Left forelimb (tissue), 1 donor: Measurements from ENCODE around the gene CCDC178.
"Not testable (repeated sequence)": the region's sequence is repeated elsewhere in the genome, so short reads cannot be mapped to it uniquely, and the experiment has no call there.

ENCODE experiments used
- DNase-seq: peaks from one replicate; pipeline ENCODE4 v3.0.0-alpha.2; 2018; ENCODE audit warnings: low spot score

Gene CCDC178

DNA sequence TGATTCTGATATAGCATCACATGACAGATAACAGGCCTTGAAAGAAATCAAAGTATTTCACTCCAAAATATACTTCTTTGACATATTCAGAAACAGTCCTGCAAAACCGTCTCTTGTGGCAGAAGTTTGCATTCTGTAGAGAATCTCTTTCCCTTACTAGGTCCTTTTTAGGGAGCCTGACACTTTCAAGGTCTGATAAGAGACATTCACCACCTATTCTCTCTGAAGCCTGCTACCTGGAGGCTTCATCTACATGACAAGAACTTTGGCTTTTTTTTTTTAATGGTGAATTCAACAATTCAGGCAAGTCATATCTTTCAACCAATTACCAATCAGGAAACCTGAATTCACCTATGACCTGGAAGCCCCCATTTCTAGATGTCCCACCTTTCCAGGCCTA lies 83.8 kb downstream of the CCDC178 start:
- no peak for DNase-seq

DNA sequence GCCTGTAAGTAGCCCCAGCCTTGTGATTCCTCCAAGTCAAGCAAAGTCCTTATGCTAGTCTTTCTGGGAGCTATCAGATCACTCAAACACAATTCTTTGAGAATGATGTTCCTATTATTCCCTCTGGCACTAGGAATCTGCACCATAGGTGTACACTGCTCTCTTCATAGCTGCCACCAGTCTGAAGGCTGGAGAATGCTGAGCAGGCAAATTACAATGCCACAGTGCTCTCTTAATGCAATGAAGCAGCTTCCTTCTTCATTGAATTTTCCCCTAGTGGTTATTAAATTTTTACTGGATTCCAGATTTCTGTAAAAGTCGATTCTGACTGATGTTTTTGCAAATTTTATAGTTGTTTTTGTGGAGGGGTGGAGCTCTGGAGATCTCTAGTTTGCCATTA lies 84.8 kb downstream of the CCDC178 start:
- DNase-seq = no peak

DNA sequence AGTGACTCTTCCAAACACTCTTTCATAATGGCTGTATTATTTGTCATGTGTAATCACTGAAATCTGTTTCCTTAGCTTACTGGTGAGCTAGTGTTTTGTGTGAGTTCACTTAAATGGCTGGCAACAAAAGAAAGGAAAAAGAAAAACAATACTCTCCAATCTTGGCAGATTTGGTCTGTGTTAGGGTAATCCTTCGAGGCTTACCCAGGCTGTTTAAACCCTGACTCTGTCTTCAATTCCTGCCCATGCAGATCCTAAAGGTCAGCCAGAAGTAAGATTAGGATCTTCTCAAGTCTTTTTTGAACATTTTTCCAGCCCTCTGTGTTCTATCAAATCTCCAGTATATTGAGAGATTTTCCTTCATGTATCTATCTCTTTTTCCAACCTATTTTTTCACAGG lies 85.3 kb downstream of the CCDC178 start:
- DNase-seq = no peak

DNA sequence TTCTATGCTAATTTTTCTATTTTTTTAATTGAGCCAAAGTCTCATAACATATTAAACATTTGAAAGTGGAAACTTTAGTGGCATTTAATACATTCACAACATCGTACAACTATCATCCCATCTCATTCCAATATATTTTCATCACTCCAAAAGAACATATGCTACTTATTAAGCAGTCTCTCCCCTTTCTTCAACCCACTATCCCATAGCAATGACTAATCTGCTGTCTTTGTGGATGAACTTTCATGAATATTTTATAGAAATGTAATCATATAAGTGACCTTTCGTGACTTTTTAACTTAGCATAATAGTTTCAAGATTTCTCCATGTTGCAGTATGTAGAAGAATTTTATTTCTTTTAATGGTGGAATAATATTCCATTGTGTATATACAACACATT lies 90.3 kb downstream of the CCDC178 start:
- no peak for DNase-seq

GRCh38 chr18:33339733-33340132 lies 100.8 kb downstream of the CCDC178 start:
- DNase-seq = not testable (repeated sequence)

GRCh38 chr18:33334781-33335180 lies 105.7 kb downstream of the CCDC178 start:
- DNase-seq = no peak

- DNase-seq = no peak
Measured at GRCh38 chr18:33330711-33331110, 109.8 kb downstream of the CCDC178 start.

DNA sequence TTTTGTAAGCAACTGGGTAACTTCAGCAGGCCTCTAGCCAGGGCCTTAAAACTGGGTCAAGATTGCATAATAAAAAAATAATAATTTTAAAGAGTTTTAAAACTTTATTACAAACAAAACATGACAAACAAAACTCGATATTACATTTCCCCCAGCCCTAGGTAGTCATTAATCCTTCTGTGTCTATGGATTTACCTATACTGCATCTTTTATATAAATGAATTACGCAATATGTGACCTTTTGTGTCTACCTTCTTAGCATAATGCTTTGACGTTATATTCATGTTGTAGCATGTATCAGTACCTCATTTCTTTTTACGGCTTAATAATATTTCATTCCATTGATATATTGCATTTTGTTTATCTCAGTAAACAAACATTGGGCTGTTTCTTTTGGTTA lies 113.5 kb downstream of the CCDC178 start:
- DNase-seq = no peak

GRCh38 chr18:33317640-33318039 lies 122.9 kb downstream of the CCDC178 start:
- no peak for DNase-seq

GRCh38 chr18:33316146-33316587 lies 124.4 kb downstream of the CCDC178 start:
- DNase-seq = no peak

- DNase-seq = no peak
Measured at GRCh38 chr18:33307520-33307919, 133.0 kb downstream of the CCDC178 start.

DNA sequence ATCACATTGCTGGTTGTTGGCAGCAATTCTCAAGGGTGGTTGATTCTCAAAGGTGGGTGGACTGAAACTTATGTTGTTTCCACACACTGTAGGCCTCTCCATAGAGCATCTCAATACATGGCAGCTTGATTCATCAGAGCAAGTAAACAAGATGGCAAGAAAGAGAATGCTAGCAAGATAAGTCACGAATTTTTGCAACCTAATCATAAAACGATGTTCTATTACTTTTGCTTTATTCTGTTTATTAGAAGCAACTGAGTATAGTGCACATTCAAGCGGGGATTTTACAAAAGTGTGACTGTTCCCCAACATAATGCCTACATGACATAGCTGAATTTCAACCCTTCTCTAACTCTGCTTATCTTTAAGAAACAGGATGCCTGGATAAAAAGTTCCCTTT lies 136.2 kb downstream of the CCDC178 start:
- DNase-seq = no peak

GRCh38 chr18:33291539-33291938 lies 149.0 kb downstream of the CCDC178 start:
- DNase-seq = no peak

DNA sequence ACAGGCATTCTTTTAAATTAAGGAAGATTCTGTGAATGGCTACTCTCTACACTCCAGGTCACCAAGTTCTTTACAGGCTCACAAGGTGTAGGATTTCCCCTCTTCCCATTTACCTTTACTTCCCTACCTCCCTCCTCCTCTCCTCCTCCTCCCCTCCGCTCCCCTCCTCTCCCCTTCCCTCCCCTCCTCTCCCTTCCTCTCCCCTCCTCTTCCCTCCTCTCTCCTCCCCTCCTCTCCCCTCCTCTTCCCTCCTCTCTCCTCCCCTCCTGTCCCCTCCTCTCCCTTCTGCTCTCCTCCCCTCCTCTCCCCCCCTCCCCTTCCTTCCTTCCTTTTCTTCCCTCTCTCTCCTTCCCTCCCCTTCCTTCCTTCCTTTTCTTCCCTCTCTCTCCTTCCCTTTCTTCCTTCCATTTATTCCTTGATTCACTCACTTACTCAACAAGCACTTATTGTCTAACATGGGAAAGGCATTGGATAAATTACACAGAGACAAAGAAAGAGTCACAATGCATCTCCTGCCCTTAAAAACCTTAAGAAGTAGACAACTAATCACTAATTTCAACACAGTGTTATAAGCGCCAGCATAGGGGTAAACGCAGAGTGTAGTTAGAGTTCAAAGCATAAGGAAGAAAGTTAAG lies 152.3 kb downstream of the CCDC178 start:
- DNase-seq = no peak

GRCh38 chr18:33282709-33283333 lies 157.7 kb downstream of the CCDC178 start:
- no peak for DNase-seq

GRCh38 chr18:33282142-33282541 lies 158.4 kb downstream of the CCDC178 start:
- no peak for DNase-seq

- no peak for DNase-seq
Measured at GRCh38 chr18:33277431-33277830, 163.1 kb downstream of the CCDC178 start.

DNA sequence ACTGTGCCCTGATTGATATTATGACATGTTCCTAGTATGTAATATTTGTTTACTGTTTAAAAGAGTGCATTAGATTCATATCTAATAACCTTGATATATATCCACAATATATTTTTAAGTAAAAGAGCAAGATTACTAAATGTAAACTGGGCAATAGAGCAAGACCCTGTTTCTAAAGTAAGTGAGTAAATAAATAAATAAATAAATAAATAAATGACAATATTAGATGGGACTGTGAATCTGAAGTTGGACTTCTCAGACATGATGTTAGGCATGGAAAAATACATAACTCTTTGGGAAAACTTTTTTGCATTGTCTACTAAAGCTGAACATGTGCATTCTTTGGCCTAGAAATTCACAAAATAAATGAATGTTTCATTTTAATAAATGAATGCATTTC lies 164.7 kb downstream of the CCDC178 start:
- no peak for DNase-seq

DNA sequence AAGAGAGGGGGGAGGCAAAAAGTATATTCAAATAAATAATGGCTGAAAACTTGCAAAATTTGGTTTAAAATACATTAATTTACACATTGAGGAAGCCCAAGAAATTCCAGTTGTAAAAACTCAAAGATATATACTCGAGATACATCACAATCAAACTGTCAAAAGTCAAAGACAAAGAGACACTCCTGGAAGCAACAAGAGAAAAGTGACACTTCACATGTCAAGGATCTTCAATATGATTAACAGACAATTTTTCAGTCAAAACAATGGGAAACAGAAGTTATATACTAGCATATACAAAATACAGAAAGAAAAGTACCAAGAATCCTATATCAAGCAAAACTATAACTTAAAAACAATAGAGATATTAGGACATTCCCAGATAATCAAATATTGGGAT lies 170.2 kb downstream of the CCDC178 start:
- no peak for DNase-seq

DNA sequence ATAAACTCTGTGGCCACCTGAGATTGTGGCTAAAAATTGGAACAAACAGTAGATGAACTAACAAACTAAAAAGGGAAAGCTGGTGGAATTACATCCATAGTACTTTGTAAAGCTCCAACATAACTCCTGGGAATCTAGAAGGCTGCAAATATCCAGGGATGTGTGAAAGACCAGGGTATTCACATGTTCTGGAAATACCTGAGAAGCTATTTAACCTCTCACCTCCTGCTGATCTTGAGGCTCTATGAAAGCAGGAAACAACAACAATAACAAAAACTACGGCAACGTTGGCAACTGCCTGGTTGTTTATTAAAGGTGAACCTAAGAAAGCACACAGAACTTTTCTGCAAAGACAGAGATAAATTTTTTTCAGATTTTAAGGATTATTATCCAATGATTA lies 171.3 kb downstream of the CCDC178 start:
- DNase-seq = no peak

DNA sequence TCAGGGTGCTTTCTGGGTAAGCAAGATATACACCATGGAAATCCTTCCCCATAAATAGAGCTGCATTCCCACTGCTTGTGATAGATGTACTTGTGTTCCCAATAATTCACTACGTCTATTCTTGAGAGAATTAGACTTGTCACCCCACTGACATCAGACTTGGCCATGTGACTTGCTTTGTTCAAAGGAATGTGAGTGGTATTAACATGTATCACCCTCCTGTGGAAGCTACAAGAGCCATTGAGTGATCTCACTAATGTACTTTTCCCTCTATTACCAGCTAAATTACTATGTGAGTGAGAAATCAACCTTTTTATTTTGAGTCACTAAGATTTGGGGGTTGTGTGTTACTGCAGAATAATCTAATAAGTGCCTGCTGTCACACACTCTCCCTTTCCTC lies 176.0 kb downstream of the CCDC178 start:
- DNase-seq = no peak

GRCh38 chr18:33239298-33239697 lies 201.2 kb downstream of the CCDC178 start:
- DNase-seq = no peak

DNA sequence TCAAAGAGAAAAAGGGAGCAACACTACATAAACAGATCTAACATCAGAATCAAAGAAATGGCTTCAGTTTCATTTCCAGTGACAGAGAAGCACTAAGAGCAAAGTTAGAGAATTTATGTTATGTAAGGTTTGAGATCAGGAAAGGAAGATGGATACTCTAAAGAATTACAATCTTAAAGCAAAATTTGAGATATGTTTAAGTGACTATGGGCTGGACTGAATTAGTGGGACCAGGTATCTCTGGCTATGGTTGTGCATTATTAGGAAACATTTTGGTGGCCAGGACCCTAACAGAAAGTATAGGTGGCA lies 208.2 kb downstream of the CCDC178 start:
- no peak for DNase-seq
